Measurements from ENCODE around the gene CAMK2B. TPM values are rescaled to one million over a fixed set of nuclear protein-coding genes. Genes with fewer than 3 reads are reported as not detected.

The CAMK2B gene
- total RNA-seq, 1 donor from 2014 or later, result not detected

DNA sequence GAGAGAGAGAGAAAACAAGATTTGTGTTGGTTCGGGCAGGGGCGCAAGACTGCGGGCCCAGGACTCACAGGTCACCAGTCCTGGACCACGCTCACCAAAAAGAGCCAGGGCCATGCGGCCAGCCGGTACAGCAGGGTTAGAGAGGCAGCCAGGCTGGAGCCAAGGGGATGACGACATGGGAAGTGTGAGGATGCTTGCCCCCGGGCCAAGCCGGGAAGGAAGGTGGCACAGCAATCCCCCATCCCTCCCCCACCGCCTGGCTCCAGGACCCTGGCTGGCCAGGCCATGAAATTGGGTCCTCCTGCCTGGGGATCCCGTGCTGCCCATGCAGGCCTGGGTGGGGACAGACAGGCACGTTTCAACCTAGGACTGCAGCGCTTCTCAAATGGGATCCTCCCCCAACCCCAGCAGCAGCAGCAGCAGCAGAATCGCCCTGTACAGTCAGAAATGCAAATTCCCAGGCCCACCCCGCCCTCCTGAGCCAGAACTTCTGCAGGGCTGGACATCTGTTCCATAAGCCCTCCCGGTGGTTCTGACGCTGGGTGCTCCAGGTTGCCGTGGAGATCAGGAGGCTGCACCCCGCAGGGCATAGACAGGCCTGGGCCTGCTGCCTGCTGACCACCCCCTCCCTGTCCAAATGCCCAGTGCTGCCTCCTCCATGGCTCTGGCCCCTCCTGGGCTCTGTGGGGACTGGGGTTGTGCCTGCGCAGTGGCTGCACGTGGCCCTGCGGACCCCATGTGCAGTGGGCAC, 89.6 kb downstream of the CAMK2B start:
- H3K36me3 ChIP-seq (ENCODE audit: control insufficient read depth, insufficient read depth, low read length), result no peaks in the 10 kb centered on the region
- DNase-seq (ENCODE audit: low read depth) (no peak), FAIRE-seq (no peak)
- no peaks in the 10 kb centered on the region for H3K27me3 ChIP-seq (ENCODE audit: control insufficient read depth, insufficient read depth, low read length)
- no peak overlapping the region for H3K4me3 ChIP-seq (ENCODE audit: low read depth, low read length)
- TF ChIP-seq, protein P1, sequence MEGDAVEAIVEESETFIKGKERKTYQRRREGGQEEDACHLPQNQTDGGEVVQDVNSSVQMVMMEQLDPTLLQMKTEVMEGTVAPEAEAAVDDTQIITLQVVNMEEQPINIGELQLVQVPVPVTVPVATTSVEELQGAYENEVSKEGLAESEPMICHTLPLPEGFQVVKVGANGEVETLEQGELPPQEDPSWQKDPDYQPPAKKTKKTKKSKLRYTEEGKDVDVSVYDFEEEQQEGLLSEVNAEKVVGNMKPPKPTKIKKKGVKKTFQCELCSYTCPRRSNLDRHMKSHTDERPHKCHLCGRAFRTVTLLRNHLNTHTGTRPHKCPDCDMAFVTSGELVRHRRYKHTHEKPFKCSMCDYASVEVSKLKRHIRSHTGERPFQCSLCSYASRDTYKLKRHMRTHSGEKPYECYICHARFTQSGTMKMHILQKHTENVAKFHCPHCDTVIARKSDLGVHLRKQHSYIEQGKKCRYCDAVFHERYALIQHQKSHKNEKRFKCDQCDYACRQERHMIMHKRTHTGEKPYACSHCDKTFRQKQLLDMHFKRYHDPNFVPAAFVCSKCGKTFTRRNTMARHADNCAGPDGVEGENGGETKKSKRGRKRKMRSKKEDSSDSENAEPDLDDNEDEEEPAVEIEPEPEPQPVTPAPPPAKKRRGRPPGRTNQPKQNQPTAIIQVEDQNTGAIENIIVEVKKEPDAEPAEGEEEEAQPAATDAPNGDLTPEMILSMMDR (IDR thresholded peaks at IDR 0.05; ENCODE audit: insufficient read depth, low read length, severe bottlenecking), result no peak

- no peak for DNase-seq (ENCODE audit: low read depth)
- no peak for FAIRE-seq
- no peaks in the 10 kb centered on the region for H3K36me3 ChIP-seq (ENCODE audit: control insufficient read depth, insufficient read depth, low read length)
- no peak overlapping the region for H3K4me3 ChIP-seq (ENCODE audit: low read depth, low read length)
- TF ChIP-seq, protein P1 (IDR thresholded peaks at IDR 0.05; ENCODE audit: insufficient read depth, low read length, severe bottlenecking), result no peak
- H3K27me3 ChIP-seq (ENCODE audit: control insufficient read depth, insufficient read depth, low read length), result no peaks in the 10 kb centered on the region
Measured at GRCh38 chr7:44235066-44235465, 90.3 kb downstream of the CAMK2B start.

DNA sequence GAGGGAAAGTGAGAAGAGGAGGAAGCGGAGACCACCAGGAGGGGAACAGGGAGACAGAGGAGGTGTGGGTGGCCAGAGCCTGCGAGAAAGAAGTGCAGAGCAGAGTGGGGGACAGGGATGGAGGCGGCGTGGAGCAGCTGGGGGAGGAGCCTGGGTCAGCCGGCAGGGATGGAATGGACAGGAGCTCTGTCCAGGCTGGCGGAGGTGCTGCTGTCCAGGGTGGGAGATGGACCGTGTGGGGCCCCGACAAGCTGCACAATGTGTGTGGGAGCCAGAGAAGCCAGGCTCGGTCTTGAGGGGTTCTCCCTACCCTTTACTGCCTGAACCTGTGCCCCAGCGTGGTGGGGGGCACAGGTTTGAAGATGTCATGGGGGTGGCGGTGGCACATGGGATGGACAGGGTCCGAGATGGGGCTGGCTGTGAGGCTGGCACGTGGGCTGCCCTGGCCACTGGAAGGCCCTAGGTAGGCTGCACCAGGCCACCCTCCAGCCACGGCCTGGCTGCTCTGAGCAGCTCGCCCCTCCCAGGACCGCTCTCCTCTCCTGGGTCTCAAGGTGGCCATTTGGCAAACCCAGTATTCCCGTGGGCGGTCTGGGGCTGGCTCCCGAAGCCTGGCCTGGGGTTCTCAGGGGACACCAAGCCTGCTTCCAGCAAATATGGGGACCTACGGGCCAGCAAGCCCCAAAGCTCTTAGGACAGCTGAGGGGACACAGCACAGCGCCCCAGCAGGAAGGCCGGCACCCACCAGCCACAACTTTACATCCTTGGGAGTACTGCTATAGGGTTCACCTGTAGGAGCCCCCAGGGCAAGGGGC, 92.3 kb downstream of the CAMK2B start:
- FAIRE-seq, result no peak
- no peaks in the 10 kb centered on the region for H3K27me3 ChIP-seq (ENCODE audit: control insufficient read depth, insufficient read depth, low read length)

DNA sequence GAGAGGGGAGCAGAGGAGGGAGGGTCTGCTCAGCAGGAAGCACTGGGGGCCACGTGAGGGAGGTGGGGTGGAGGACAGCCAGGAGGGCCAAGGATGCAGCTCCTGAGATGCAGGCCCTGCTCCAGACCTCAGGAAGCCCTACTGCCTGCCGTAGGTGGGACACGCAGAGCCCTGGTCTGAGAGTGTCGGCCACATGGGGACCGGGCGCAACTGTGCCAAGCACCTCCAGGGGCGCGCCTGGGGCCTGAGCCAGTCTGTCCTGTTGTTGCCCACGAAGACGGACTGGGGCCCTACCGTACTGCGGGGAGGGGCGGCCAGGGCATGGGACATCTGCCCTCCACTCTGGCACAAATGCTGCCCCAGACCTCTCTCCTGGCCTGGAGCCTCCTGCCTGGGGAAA, 93.0 kb downstream of the CAMK2B start:
- no peaks in the 10 kb centered on the region for H3K27me3 ChIP-seq (ENCODE audit: control insufficient read depth, insufficient read depth, low read length)
- DNase-seq (ENCODE audit: low read depth) (no peak), FAIRE-seq (no peak)
- H3K36me3 ChIP-seq (ENCODE audit: control insufficient read depth, insufficient read depth, low read length), result no peaks in the 10 kb centered on the region
- H3K4me3 ChIP-seq (ENCODE audit: low read depth, low read length), result no peak overlapping the region
- TF ChIP-seq, protein P1 (IDR thresholded peaks at IDR 0.05; ENCODE audit: insufficient read depth, low read length, severe bottlenecking), result no peak

More for the DNA sequence above, 92.3 kb downstream of the CAMK2B start:
- DNase-seq (ENCODE audit: low read depth), result no peak
- TF ChIP-seq, protein P1 (IDR thresholded peaks at IDR 0.05; ENCODE audit: insufficient read depth, low read length, severe bottlenecking), result no peak
- no peaks in the 10 kb centered on the region for H3K36me3 ChIP-seq (ENCODE audit: control insufficient read depth, insufficient read depth, low read length)
- no peak overlapping the region for H3K4me3 ChIP-seq (ENCODE audit: low read depth, low read length)

DNA sequence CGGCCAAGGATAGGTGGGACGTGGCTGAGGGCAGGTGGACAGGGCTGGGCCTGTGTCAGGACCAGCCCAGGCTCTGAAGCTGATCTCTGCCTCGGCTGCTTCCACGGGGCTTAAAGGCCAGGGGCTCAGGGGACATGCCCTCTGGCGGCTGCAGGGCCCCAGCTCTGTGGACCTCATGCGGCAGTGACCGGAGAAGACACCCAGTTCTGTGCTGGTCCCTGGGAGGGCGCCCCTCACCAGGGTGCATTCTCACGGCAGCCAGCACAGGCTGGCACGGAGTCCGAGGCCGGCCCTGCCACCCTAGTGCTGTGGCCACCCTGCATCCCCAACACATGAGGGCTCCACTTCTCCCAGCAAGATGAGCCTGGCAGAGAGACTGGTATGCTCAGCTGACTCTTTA, 94.3 kb downstream of the CAMK2B start:
- TF ChIP-seq, protein P1 (IDR thresholded peaks at IDR 0.05; ENCODE audit: insufficient read depth, low read length, severe bottlenecking), result no peak
- H3K27me3 ChIP-seq (ENCODE audit: control insufficient read depth, insufficient read depth, low read length), result no peaks in the 10 kb centered on the region
- DNase-seq (ENCODE audit: low read depth) (no peak), FAIRE-seq (no peak)
- H3K36me3 ChIP-seq (ENCODE audit: control insufficient read depth, insufficient read depth, low read length), result no peaks in the 10 kb centered on the region
- no peak overlapping the region for H3K4me3 ChIP-seq (ENCODE audit: low read depth, low read length)
